MM.1S (cell line): ENCODE measurements around the gene C1QTNF6.

Experiments used
- EZH2 ChIP-seq: fragments of 300-600 bp; sonication (generic); optimal IDR thresholded peaks from 2 replicates; pipeline ENCODE3; 2017; ENCODE audit warnings: low read depth, mild to moderate bottlenecking, antibody characterized with exemption, low read length, mixed read lengths
- EZH2phosphoT487 ChIP-seq: fragments of 300-600 bp; sonication (generic); IDR thresholded peaks from 2 replicates; pipeline ENCODE4 v1.6.1; 2018; ENCODE audit warnings: antibody characterized with exemption, low read length
- TF ChIP-seq, protein P1 (sequence below): fragments of 300-600 bp; sonication (generic); IDR thresholded peaks from 2 replicates; pipeline ENCODE4 v1.5.1; 2016; ENCODE audit warnings: antibody characterized with exemption, low read length, mixed read lengths

- TF ChIP-seq, protein P1, sequence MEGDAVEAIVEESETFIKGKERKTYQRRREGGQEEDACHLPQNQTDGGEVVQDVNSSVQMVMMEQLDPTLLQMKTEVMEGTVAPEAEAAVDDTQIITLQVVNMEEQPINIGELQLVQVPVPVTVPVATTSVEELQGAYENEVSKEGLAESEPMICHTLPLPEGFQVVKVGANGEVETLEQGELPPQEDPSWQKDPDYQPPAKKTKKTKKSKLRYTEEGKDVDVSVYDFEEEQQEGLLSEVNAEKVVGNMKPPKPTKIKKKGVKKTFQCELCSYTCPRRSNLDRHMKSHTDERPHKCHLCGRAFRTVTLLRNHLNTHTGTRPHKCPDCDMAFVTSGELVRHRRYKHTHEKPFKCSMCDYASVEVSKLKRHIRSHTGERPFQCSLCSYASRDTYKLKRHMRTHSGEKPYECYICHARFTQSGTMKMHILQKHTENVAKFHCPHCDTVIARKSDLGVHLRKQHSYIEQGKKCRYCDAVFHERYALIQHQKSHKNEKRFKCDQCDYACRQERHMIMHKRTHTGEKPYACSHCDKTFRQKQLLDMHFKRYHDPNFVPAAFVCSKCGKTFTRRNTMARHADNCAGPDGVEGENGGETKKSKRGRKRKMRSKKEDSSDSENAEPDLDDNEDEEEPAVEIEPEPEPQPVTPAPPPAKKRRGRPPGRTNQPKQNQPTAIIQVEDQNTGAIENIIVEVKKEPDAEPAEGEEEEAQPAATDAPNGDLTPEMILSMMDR: peak; percentile 67
- TF ChIP-seq EZH2 (no peak), EZH2phosphoT487 (no peak)
Observed at GRCh38 chr22:37198258-37199102, 10.4 kb upstream of the C1QTNF6 start.
